Psoas muscle (tissue), 8 donors: ENCODE results near the gene TMEM54. TPM values are rescaled to one million over a fixed set of nuclear protein-coding genes. Genes with fewer than 3 reads are reported as not detected.

ENCODE experiments used
- ATAC-seq, 4 donors: fragments of 200-7000 bp; cut with Tn5 transposase; one replicate each; pipeline ENCODE4 v1.9.1; 2020; ENCODE audit warnings: moderate library complexity in 3 of 4, mild to moderate bottlenecking in 2 of 4
- DNase-seq, 2 donors: peaks; one replicate each; pipeline ENCODE4 v3.0.0-alpha.2; 2020
- H3K27ac ChIP-seq: fragments of 200-600 bp; one replicate; pipeline ENCODE4 v1.8.0; 2022
- H3K27me3 ChIP-seq, 3 donors: fragments of 200-600 bp in 1 of 3; one replicate each; pipeline versions ENCODE4 v1.6.1 to v1.8.0; 2013 to 2022; ENCODE audit warnings: low read length in 2 of 3, mild to moderate bottlenecking in 2 of 3, moderate library complexity in 1 of 3; ENCODE audit not compliant: insufficient read depth in 3 of 3
- H3K36me3 ChIP-seq, 2 donors: fragments of 200-600 bp in 1 of 2; one replicate each; pipeline versions ENCODE4 v1.6.1 to v1.8.0; 2013 to 2022; ENCODE audit warnings: low read depth in 1 of 2, mild to moderate bottlenecking in 1 of 2, moderate library complexity in 1 of 2; ENCODE audit not compliant: insufficient read depth in 1 of 2
- H3K4me1 ChIP-seq: fragments of 200-600 bp; one replicate; pipeline ENCODE4 v1.8.0; 2022
- H3K4me3 ChIP-seq: fragments of 200-600 bp; one replicate; pipeline ENCODE4 v1.8.0; 2022; ENCODE audit warnings: mild to moderate bottlenecking
- H3K9me3 ChIP-seq: fragments of 200-600 bp; one replicate; pipeline ENCODE4 v1.8.0; 2022
- CTCF ChIP-seq: fragments of 200-600 bp; IDR thresholded peaks from one replicate; pipeline ENCODE4 v1.8.0; 2022; ENCODE audit warnings: antibody characterized with exemption
- whole genome bisulfite sequencing, 3 donors: extraction: QIAGEN DNeasy Blood & Tissue Kit; methylation state at CpG; one replicate each; pipeline versions ENCODE4 v1.1.6 to v1.1.7; 2013; 5-methylcytosine and 5-hydroxymethylcytosine counted together
- intact Hi-C, 2 donors: fragments of 100-400 bp; cut with DNase I; formaldehyde crosslinking; loops; one replicate each; pipeline versions ENCODE4 v1.11.0 to v1.14.2; 2022
- polyA plus RNA-seq, 3 donors: library from polyadenylated mRNA; stranded (reverse); fragments of 200-250 nt; gene quantifications; one replicate each; pipeline ENCODE4 v1.2.3, GENCODE V29; 2013
- total RNA-seq, 4 donors: library from RNA; stranded (reverse); fragmentation: NEBNext Ultra II Directional in 2 of 4; extraction: Animal tissue kit (Norgen Biotek cat#: 25700) in 2 of 4; gene quantifications; one replicate each; pipeline versions ENCODE4 v1.2.1 to v1.2.4, GENCODE V29; 2021 to 2023
- donor health status: healthy with polysubstance abuse.
- donor health status: DM: no; HTN: no; CAD: no; lungs with moderate emphysema.
- donor health status: Bipolar disorder and iron deficiency.
- donor health status: healthy.
- donor health status: DM: yes; HTN: yes; CAD: no.
- donor health status: DM: no; HTN: no; CAD: no.
- donor health status: DM: no; HTN: no; CAD: no.
- donor health status: DM: yes; HTN: yes; CAD: no.

Gene TMEM54
- total and polyA plus RNA-seq, 7 donors = 4.7 to 11.8 (median 5.9) TPM

GRCh38 chr1:32878637-32879041, 22.6 kb downstream of the TMEM54 start:
- WGBS, 3 donors = 72 to 79% (median 76%) methylated on average over 5 of the region's 5 CpGs
- peaks cover 0 to 2% (median 0%) of the 10 kb centered on the region in 3 donors for H3K27me3 ChIP-seq
- DNase-seq = no peak
- no peaks in the 10 kb centered on the region for H3K9me3 ChIP-seq
- intact Hi-C loops = loop anchor here in 1 of 2 donors (5.0 kb wide), 1 partner anchor 209 kb away; no protein-coding TSS in a partner anchor
- TF ChIP-seq CTCF = no peak
- no peak overlapping the region for H3K27ac ChIP-seq
- ATAC-seq = no peak
- peaks cover 12% of the 10 kb centered on the region for H3K4me1 ChIP-seq
- H3K4me3 ChIP-seq = no peak overlapping the region
- no peaks in the 10 kb centered on the region for H3K36me3 ChIP-seq

DNA sequence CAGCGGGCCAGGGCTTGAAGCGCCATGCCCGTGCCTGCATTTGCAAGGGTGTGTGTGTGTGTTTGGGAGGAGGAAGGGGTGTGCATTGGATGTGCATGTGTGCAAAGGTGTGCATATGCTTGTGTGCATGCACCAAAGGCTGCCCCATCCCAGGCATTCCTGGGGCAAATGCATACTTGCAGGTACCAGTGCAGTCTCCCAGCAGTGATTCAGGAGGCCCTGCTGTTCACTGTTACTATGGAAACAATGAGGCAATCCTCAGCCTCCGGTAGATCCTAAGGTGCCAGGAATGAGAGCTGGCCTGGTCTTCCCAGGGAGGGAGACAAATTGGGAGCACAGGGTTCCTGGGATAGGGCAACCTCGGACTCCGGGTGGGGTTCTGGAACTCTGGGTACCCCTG, 23.0 kb downstream of the TMEM54 start:
- 55 to 65% (median 57%) methylated on average over 6 of the region's 6 CpGs for WGBS, 3 donors
- no peaks in the 10 kb centered on the region for H3K9me3 ChIP-seq
- no peaks in the 10 kb centered on the region for H3K27me3 ChIP-seq
- no peak for DNase-seq
- no peak for ATAC-seq
- intact Hi-C loops = loop anchor here in 1 of 2 donors (5.0 kb wide), 1 partner anchor 209 kb away; no protein-coding TSS in a partner anchor
- no peak for TF ChIP-seq CTCF
- no peaks in the 10 kb centered on the region for H3K36me3 ChIP-seq
- no peak overlapping the region for H3K4me3 ChIP-seq
- H3K27ac ChIP-seq = no peak overlapping the region
- H3K4me1 ChIP-seq = peaks cover 12% of the 10 kb centered on the region

GRCh38 chr1:32877211-32878110, 23.7 kb downstream of the TMEM54 start:
- ATAC-seq (no peak), DNase-seq (no peak)
- H3K4me3 ChIP-seq = no peak overlapping the region
- no peaks in the 10 kb centered on the region for H3K27me3 ChIP-seq
- no peak for TF ChIP-seq CTCF
- no peaks in the 10 kb centered on the region for H3K9me3 ChIP-seq
- no peak overlapping the region for H3K27ac ChIP-seq
- WGBS, 3 donors = 27 to 30% (median 28%) methylated on average over 13 of the region's 13 CpGs
- peaks cover 11% of the 10 kb centered on the region for H3K4me1 ChIP-seq
- intact Hi-C loops = loop anchor here in 1 of 2 donors (5.0 kb wide), 1 partner anchor 210 kb away; no protein-coding TSS in a partner anchor
- H3K36me3 ChIP-seq = no peaks in the 10 kb centered on the region

GRCh38 chr1:32876341-32877210, 24.6 kb downstream of the TMEM54 start:
- ATAC-seq (peak; percentile 78 to 84 (median 78)), DNase-seq (peak; percentile 64 to 80)
- peak; percentile 84 for TF ChIP-seq CTCF
- Histone ChIP-seq H3K36me3 (no peaks in the 10 kb centered on the region), H3K9me3 (no peaks in the 10 kb centered on the region), H3K27me3 (no peaks in the 10 kb centered on the region), H3K27ac (no peak overlapping the region), H3K4me1 (peaks cover 4% of the 10 kb centered on the region), H3K4me3 (no peak overlapping the region)
- intact Hi-C loops = loop anchor here in 1 of 2 donors (5.0 kb wide), 1 partner anchor 211 kb away; no protein-coding TSS in a partner anchor
- 31 to 40% (median 31%) methylated on average over 16 of the region's 16 CpGs for WGBS, 3 donors
